Liver (tissue), 9 donors: ENCODE results near the gene SIL1. TPM values are rescaled to one million over a fixed set of nuclear protein-coding genes. Genes with fewer than 3 reads are reported as not detected.

Experiments used
- DNase-seq: peaks from one replicate; pipeline ENCODE4 v3.0.0-alpha.2; 2017; ENCODE audit warnings: low spot score
- H3K27ac ChIP-seq, 2 donors: one replicate each; pipeline ENCODE4 v1.7.0; 2013; ENCODE audit warnings: inconsistent platforms in 2 of 2, low read length in 2 of 2, control low read depth in 1 of 2, low read depth in 1 of 2, mild to moderate bottlenecking in 1 of 2
- H3K27me3 ChIP-seq, 4 donors: one replicate each; pipeline versions ENCODE4 v1.6.1 to v1.7.0; 2013; ENCODE audit warnings: low read length in 3 of 4, inconsistent platforms in 1 of 4, mild to moderate bottlenecking in 1 of 4, moderate library complexity in 1 of 4; ENCODE audit not compliant: control insufficient read depth in 4 of 4, insufficient read depth in 4 of 4
- H3K36me3 ChIP-seq, 4 donors: one replicate each; pipeline versions ENCODE4 v1.6.1 to v1.7.0; 2013; ENCODE audit warnings: low read length in 3 of 4, mild to moderate bottlenecking in 3 of 4, low read depth in 1 of 4, moderate library complexity in 1 of 4; ENCODE audit not compliant: control insufficient read depth in 4 of 4, insufficient read depth in 3 of 4
- H3K4me1 ChIP-seq, 4 donors: one replicate each; pipeline versions ENCODE4 v1.6.1 to v1.7.0; 2013; ENCODE audit warnings: low read length in 3 of 4, mild to moderate bottlenecking in 3 of 4, moderate library complexity in 1 of 4; ENCODE audit not compliant: control insufficient read depth in 4 of 4, insufficient read depth in 4 of 4
- H3K4me3 ChIP-seq, 3 donors: one replicate each; pipeline versions ENCODE4 v1.6.1 to v1.7.0; 2013; ENCODE audit warnings: low read length in 3 of 3, control low read depth in 1 of 3, low read depth in 1 of 3, mild to moderate bottlenecking in 1 of 3
- H3K9ac ChIP-seq, 2 donors: one replicate each; pipeline ENCODE4 v1.7.0; 2013; ENCODE audit warnings: low read length in 2 of 2, mild to moderate bottlenecking in 2 of 2, moderate library complexity in 2 of 2, control low read depth in 1 of 2, low read depth in 1 of 2
- H3K9me3 ChIP-seq, 4 donors: one replicate each; pipeline versions ENCODE4 v1.6.1 to v1.7.0; 2013; ENCODE audit warnings: low read length in 3 of 4; ENCODE audit not compliant: control insufficient read depth in 4 of 4
- ATF3 ChIP-seq: IDR thresholded peaks from 2 replicates; pipeline ENCODE4 v1.6.1; 2016; ENCODE audit warnings: antibody characterized with exemption
- CTCF ChIP-seq: fragments of 150-350 bp; IDR thresholded peaks from 2 replicates; pipeline ENCODE4 v1.5.1; 2017; ENCODE audit warnings: improper control_type of control experiment, low read depth, low read length; ENCODE audit not compliant: missing input control
- EGR1 ChIP-seq, 2 donors: IDR thresholded peaks; 2 replicates each; pipeline ENCODE4 v1.6.1; 2016 to 2018; ENCODE audit warnings: antibody characterized with exemption in 2 of 2, low read depth in 2 of 2
- FOXA1 ChIP-seq: IDR thresholded peaks from 2 replicates; pipeline ENCODE4 v1.6.1; 2016; ENCODE audit warnings: antibody characterized with exemption
- GABPA ChIP-seq, 2 donors: IDR thresholded peaks in 1 of 2; conservative IDR thresholded peaks in 1 of 2; 2 replicates each; pipeline ENCODE4 v1.6.1; 2016; ENCODE audit warnings: antibody characterized with exemption in 2 of 2, mild to moderate bottlenecking in 1 of 2, moderate library complexity in 1 of 2
- HNF4A ChIP-seq, 2 donors: conservative IDR thresholded peaks; 2 replicates each; pipeline ENCODE4 v1.6.1; 2016; ENCODE audit warnings: antibody characterized with exemption in 2 of 2, mild to moderate bottlenecking in 2 of 2
- HNF4G ChIP-seq: IDR thresholded peaks from 2 replicates; pipeline ENCODE4 v1.6.1; 2016; ENCODE audit warnings: antibody characterized with exemption
- JUND ChIP-seq, 2 donors: IDR thresholded peaks; 2 replicates each; pipeline ENCODE4 v1.6.1; 2016; ENCODE audit warnings: antibody characterized with exemption in 2 of 2
- MAX ChIP-seq: IDR thresholded peaks from 2 replicates; pipeline ENCODE4 v1.6.1; 2016; ENCODE audit warnings: antibody characterized with exemption
- RAD21 ChIP-seq, 2 donors: IDR thresholded peaks; 2 replicates each; pipeline ENCODE4 v1.6.1; 2016; ENCODE audit warnings: antibody characterized with exemption in 2 of 2, mild to moderate bottlenecking in 2 of 2
- REST ChIP-seq: IDR thresholded peaks from 2 replicates; pipeline ENCODE4 v1.6.1; 2016; ENCODE audit warnings: antibody characterized with exemption, mild to moderate bottlenecking
- RXRA ChIP-seq, 2 donors: IDR thresholded peaks; 2 replicates each; pipeline ENCODE4 v1.6.1; 2017 to 2018; ENCODE audit warnings: antibody characterized with exemption in 2 of 2, mild to moderate bottlenecking in 1 of 2
- SP1 ChIP-seq: IDR thresholded peaks from 2 replicates; pipeline ENCODE4 v1.6.1; 2018; ENCODE audit warnings: antibody characterized with exemption, mild to moderate bottlenecking
- TAF1 ChIP-seq: conservative IDR thresholded peaks from 2 replicates; pipeline ENCODE4 v1.6.1; 2016; ENCODE audit warnings: antibody characterized with exemption, mild to moderate bottlenecking
- YY1 ChIP-seq: IDR thresholded peaks from 2 replicates; pipeline ENCODE4 v1.6.1; 2016; ENCODE audit warnings: antibody characterized with exemption, mild to moderate bottlenecking
- ZBTB33 ChIP-seq: IDR thresholded peaks from 2 replicates; pipeline ENCODE4 v1.6.1; 2016; ENCODE audit warnings: antibody characterized with exemption
- WGBS: extraction: QIAGEN DNeasy Blood & Tissue Kit; methylation state at CpG from one replicate; pipeline ENCODE4 v1.1.7; 2013; 5-methylcytosine and 5-hydroxymethylcytosine counted together
- polyA plus RNA-seq, 2 donors: library from polyadenylated mRNA; stranded (reverse) in 1 of 2; unstranded in 1 of 2; fragments of 200-250 nt in 1 of 2; fragments of >200 nt in 1 of 2; fragmentation: Nextera tagmentation in 1 of 2; extraction: Ambion mirVana in 1 of 2; gene quantifications; one replicate each; pipeline versions ENCODE4 v1.2.1 to v1.2.3, GENCODE V29; 2013 to 2015
- total RNA-seq, 2 donors: library from RNA; depleted of rRNA; stranded (reverse); fragments of >200 nt; gene quantifications; one replicate each; pipeline ENCODE4 v1.2.3, GENCODE V29; 2014
- donor health status: healthy.
- donor health status: healthy.
- donor health status: healthy.
- donor health status: healthy.
- donor health status: healthy.

SIL1 gene
- total and polyA plus RNA-seq, 4 donors = 38.1 to 95.1 (median 76.2) TPM

- no peak for TF ChIP-seq ZBTB33
- TF ChIP-seq GABPA (IDR thresholded peaks at IDR 0.05 in 1 of 2, conservative IDR thresholded peaks at IDR 0.05 in 1 of 2) = no peak
- TF ChIP-seq HNF4A (conservative IDR thresholded peaks at IDR 0.05) = no peak
- no peak for TF ChIP-seq TAF1
- no peak for TF ChIP-seq ATF3
- no peak for TF ChIP-seq JUND (IDR thresholded peaks at IDR 0.05)
Observed at GRCh38 chr5:138963763-138964371, 234.3 kb downstream of the SIL1 start (continued).

GRCh38 chr5:138962614-138963370 lies 235.4 kb downstream of the SIL1 start:
- WGBS = 96% methylated on average over 4 of the region's 4 CpGs
- no peaks in the 10 kb centered on the region for H3K9me3 ChIP-seq
- H3K9ac ChIP-seq = no peak overlapping the region
- DNase-seq = no peak
- TF ChIP-seq REST (no peak), HNF4G (no peak)
- no peak overlapping the region for H3K4me3 ChIP-seq
- H3K27ac ChIP-seq = no peak overlapping the region
- no peaks in the 10 kb centered on the region for H3K36me3 ChIP-seq
- no peaks in the 10 kb centered on the region for H3K4me1 ChIP-seq
- no peaks in the 10 kb centered on the region for H3K27me3 ChIP-seq

GRCh38 chr5:138961729-138962128 lies 236.4 kb downstream of the SIL1 start:
- no peaks in the 10 kb centered on the region for H3K9me3 ChIP-seq
- H3K36me3 ChIP-seq = no peaks in the 10 kb centered on the region
- no peak overlapping the region for H3K9ac ChIP-seq
- WGBS = 96% methylated on average over 1 of the region's 1 CpG
- no peaks in the 10 kb centered on the region for H3K27me3 ChIP-seq
- H3K4me1 ChIP-seq = no peaks in the 10 kb centered on the region
- H3K27ac ChIP-seq = no peak overlapping the region
- no peak for DNase-seq
- TF ChIP-seq EGR1 (IDR thresholded peaks at IDR 0.05; ENCODE audit: low read depth in 2 of 2) (no peak), YY1 (no peak), RXRA (IDR thresholded peaks at IDR 0.05) (no peak), HNF4A (conservative IDR thresholded peaks at IDR 0.05) (no peak), CTCF (no peak), TAF1 (no peak), RAD21 (IDR thresholded peaks at IDR 0.05) (no peak), SP1 (no peak), ATF3 (no peak), FOXA1 (no peak), MAX (no peak)
- no peak overlapping the region for H3K4me3 ChIP-seq
